Hair follicular keratinocyte (primary cell): ENCODE data around the gene ADCY10. TPM values are rescaled to one million over a fixed set of nuclear protein-coding genes. Genes with fewer than 3 reads are reported as not detected.

Experiments
- total RNA-seq: library from RNA; depleted of rRNA; stranded (reverse); fragments of >200 nt; gene quantifications from 2 replicates; pipeline ENCODE4 v1.2.3, GENCODE V29; 2015

ADCY10 gene, protein sequence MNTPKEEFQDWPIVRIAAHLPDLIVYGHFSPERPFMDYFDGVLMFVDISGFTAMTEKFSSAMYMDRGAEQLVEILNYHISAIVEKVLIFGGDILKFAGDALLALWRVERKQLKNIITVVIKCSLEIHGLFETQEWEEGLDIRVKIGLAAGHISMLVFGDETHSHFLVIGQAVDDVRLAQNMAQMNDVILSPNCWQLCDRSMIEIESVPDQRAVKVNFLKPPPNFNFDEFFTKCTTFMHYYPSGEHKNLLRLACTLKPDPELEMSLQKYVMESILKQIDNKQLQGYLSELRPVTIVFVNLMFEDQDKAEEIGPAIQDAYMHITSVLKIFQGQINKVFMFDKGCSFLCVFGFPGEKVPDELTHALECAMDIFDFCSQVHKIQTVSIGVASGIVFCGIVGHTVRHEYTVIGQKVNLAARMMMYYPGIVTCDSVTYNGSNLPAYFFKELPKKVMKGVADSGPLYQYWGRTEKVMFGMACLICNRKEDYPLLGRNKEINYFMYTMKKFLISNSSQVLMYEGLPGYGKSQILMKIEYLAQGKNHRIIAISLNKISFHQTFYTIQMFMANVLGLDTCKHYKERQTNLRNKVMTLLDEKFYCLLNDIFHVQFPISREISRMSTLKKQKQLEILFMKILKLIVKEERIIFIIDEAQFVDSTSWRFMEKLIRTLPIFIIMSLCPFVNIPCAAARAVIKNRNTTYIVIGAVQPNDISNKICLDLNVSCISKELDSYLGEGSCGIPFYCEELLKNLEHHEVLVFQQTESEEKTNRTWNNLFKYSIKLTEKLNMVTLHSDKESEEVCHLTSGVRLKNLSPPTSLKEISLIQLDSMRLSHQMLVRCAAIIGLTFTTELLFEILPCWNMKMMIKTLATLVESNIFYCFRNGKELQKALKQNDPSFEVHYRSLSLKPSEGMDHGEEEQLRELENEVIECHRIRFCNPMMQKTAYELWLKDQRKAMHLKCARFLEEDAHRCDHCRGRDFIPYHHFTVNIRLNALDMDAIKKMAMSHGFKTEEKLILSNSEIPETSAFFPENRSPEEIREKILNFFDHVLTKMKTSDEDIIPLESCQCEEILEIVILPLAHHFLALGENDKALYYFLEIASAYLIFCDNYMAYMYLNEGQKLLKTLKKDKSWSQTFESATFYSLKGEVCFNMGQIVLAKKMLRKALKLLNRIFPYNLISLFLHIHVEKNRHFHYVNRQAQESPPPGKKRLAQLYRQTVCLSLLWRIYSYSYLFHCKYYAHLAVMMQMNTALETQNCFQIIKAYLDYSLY (N-terminal part only)
- total RNA-seq = 0.15 and 0.86 TPM in 2 replicates

DNA sequence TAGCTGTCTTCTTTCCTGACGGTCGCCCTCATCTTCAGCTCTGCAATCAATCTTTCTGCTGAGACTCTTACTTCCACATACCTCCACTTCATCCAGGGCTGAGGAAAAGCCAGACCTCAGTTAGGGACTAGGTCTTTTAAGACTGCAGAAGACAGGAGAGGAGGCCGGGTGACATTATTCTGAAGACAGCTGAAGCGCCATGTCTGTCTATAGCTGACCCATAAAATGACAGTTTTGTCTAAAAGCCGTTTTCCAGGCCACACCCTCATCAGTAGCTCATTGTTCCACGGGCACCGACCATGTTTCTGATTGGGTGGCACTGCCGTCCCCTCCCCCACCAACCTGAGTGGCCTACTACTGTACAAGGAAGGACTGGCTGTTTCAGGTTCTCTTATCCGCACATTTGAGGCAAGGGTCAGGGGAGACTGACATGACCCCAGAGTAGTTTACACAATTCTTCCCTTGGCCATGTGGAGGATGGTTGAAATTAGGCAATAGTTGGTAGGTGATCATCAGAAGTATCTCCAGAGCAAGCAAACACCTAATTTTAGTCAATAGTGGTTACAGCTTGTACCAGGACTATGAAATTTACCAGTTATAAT is at the start of gene ADCY10:
Gene ADCY10, minus strand, starts transcription at position 240 of the 602 bp plus-strand sequence. CDS start 8,994 bp downstream, outside the sequence.

DNA sequence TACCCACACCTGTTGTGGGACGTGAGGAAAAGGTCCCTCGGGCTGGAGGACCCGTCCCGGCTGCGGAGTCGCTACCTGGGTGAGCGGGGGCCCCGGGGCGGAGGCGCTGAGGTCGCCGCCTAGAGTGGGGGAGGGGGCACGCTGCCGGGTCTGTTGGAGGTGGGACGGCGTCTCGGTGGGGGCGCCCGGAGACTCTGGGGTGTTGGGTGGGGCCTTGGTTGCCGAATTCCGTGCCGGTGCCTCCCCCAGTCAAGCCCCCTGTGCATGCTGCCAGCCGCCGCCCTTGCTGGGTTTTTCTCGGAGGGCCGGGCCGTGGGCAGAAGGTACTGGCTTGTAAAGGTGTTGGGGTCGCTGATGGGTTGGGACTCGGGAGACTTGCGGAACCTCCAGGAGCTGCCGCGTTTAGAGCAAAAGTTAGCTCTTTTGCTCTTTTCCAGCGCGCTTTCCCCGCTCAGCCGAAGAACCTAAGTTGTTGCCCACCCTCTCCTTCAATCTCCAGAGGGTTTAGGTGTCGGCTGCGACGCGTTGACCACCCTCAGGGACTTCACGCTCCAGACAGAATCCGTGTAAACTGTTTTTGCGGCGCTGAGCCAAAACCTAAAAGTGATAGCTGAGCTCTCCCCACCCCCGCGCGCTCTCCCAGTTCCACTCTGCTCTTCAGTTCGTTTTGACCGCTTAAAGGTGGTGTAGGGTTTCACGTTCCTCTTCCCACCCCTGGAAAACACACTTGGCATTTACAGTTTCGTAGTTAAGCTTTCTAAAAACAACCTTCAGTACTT is 23.2 kb upstream of the ADCY10 start, which contains the start of gene MPC2:
Gene MPC2, minus strand, starts transcription at position 143 of the 779 bp plus-strand sequence. CDS start 1,231 bp downstream, outside the sequence.

DNA sequence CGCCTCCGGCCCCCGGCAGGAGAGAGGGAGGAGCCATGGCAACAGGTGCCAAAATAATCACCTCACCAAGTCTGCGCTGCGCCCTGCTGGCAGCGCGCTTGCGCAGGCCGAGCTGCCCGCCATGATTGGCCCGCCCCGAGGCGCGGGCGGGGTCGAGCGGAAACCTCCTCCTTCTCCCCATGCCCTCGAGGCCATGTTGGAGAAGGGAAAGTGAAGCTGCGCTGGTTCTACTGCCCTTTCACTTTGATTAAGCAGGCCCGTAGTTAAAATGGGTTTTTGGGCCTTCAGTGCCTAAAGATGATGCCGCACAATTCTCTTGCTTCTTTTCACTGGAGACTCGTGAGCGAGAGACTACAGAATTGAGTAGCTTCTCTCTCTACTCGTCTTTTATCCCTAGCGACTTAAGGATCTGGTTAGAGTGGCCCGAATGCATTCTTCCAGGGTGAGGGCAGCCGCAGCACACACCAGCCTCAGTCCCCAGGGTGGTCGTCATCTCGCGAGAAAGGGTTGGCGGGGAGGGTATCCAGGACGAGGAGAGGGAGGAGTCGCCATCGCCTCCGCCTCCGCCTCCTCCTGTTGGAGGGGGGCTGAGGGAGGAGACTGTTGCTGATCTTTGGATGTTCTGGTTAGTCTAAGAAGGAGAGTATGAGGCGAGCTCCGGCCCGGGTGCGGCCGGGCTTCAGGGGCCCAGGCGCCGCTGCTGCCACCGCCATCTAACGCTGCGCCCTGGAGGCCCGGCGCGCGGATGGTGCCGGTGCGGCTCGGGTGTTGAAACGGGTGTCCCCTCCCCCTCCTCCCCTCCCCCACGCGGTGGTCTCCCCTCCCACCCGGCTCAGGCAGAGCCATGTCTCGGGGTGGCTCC is 22.4 kb upstream of the ADCY10 start, which contains the start of gene DCAF6:
Gene DCAF6, plus strand, starts transcription at position 616 of the 862 bp plus-strand sequence. Its CDS starts 229 bp downstream, at position 845.

Other genes starting within 250 kb of the ADCY10 start
- 91.5 and 98.4 TPM in 2 replicates for gene MPZL1, start 192.2 kb downstream of the ADCY10 start, total RNA-seq
- gene DCAF6, start 22.5 kb upstream of the ADCY10 start, total RNA-seq = 36.2 and 41.4 TPM in 2 replicates
- gene MPC2, start 22.9 kb upstream of the ADCY10 start, total RNA-seq = 47.6 and 60.3 TPM in 2 replicates
- 16.1 and 23.4 TPM in 2 replicates for gene GPR161, start 222.8 kb upstream of the ADCY10 start, total RNA-seq